Measurements from ENCODE around the gene ADRA2C.

The ADRA2C gene

DNA sequence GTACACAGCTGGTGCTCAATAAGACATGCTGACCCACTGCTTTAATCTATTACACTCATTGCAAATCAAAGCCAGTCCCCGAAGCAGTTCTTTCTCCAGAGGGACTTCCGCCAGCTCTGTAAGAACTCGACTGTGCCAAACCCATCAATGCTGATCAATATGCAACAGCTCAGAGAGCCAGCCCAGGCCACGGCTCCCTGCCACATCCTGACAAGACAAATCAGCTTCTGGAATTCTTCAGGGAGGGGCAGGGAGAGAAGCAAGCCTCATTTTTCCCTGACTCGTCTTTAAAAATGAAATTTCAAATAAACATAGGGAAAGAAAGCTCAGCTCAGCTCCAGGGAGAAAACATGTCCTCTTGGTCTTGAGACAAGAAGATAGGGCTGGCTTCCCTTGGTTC lies 5.3 kb upstream of the ADRA2C start:
- DNase-seq, result no peak

DNA sequence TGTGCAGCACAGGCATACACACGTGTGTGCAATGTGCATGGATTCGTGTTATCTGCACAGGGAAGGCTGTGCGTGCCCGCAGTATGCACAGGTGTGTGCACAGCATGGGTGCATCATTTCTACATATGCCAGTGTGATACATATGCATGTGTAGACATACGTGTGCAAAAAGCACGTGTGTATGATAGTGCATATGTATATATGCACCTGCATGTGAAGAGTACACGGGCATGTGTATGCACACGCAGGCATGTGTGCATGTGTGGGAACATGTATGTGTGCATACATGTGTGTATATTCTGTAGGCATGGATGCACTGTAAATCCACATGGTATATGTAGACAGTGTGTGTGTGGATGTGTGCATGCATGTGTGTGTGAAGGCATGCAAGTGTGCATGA lies 3.9 kb upstream of the ADRA2C start:
- DNase-seq, result no peak

DNA sequence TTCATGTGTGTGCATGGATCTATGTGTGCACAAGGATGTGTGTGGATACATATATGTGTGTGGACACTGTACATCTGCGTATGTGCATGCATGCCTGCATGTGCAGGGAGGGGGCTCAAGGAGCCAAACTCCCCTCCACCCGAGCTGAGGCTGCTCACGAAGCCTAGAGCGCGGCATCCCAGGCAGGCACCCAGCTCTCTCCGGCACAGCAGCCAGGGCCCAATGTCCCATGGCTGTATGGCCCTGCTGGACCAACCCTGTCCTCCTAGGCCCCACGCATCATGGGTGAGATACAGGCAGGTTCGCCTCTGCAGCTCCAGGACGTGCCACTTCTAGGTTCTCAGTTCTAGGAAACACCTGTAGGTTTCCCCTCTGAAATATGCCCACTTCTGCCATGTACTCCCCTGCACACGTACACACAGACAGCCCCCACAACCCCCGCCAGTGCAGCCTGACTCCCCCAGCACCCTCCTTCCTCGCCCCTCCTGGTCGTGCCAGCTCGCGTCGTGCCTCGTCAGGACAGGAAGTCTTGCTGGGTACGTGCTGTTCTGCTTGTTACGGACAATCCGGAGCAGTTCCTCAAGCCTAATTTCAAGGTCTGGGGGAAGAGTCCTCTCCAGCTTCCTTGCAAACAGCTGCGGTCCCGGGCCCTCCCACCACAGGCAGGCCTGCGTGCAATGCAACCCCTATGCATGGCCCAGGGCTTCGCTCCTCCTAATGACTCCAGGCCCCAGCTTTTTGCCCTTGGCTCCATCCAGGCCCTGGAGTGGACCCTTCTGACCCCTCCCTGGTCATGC lies 3.2 kb upstream of the ADRA2C start:
- no peak for DNase-seq

DNA sequence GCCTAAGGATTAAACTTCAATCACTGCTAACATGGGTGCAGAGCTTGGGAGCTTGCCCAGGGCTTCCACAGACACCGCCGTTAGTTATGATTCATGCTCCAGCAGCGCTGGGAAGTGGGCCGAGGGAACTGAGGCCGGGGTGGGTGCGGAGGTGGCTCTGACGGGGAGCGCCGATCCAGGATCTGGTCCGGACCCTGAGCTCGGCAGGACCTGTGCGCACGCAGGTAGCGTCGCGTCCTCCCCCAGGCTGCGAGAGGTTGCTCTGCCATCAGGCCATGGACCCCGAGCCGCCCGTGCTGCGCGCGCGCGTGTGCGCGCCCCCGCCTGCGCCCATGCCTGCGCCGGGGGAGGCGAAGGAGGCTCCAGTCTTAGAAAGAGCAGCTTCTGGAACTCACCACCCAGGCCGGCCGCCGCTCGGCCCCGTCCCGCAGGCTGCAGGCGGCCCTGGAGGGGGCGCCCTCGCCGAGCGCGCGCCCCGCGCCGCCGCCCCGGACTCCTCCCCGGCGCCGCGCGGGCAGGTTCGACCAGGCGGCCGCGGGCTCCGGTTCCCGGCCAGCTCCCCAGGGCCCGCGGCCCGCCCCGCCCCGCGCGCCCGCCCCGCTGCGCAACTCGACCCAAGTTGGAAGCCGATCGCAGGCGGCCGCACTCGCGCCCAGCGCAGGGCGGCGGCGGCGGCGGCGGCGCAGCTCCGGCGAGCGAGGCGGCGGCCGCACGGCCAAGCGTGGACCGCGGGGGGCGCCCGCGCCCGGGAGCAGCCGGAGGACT lies 732 bp upstream of the ADRA2C start:
- no peak for DNase-seq

DNA sequence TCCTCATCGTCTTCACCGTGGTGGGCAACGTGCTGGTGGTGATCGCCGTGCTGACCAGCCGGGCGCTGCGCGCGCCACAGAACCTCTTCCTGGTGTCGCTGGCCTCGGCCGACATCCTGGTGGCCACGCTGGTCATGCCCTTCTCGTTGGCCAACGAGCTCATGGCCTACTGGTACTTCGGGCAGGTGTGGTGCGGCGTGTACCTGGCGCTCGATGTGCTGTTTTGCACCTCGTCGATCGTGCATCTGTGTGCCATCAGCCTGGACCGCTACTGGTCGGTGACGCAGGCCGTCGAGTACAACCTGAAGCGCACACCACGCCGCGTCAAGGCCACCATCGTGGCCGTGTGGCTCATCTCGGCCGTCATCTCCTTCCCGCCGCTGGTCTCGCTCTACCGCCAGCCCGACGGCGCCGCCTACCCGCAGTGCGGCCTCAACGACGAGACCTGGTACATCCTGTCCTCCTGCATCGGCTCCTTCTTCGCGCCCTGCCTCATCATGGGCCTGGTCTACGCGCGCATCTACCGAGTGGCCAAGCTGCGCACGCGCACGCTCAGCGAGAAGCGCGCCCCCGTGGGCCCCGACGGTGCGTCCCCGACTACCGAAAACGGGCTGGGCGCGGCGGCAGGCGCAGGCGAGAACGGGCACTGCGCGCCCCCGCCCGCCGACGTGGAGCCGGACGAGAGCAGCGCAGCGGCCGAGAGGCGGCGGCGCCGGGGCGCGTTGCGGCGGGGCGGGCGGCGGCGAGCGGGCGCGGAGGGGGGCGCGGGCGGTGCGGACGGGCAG lies 792 bp downstream of the ADRA2C start:
- DNase-seq, result no peak

DNA sequence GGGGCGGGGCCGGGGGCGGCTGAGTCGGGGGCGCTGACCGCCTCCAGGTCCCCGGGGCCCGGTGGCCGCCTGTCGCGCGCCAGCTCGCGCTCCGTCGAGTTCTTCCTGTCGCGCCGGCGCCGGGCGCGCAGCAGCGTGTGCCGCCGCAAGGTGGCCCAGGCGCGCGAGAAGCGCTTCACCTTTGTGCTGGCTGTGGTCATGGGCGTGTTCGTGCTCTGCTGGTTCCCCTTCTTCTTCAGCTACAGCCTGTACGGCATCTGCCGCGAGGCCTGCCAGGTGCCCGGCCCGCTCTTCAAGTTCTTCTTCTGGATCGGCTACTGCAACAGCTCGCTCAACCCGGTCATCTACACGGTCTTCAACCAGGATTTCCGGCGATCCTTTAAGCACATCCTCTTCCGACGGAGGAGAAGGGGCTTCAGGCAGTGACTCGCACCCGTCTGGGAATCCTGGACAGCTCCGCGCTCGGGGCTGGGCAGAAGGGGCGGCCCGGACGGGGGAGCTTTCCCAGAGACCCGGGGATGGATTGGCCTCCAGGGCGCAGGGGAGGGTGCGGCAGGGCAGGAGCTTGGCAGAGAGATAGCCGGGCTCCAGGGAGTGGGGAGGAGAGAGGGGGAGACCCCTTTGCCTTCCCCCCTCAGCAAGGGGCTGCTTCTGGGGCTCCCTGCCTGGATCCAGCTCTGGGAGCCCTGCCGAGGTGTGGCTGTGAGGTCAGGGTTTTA lies 1.5 kb downstream of the ADRA2C start:
- no peak for DNase-seq

DNA sequence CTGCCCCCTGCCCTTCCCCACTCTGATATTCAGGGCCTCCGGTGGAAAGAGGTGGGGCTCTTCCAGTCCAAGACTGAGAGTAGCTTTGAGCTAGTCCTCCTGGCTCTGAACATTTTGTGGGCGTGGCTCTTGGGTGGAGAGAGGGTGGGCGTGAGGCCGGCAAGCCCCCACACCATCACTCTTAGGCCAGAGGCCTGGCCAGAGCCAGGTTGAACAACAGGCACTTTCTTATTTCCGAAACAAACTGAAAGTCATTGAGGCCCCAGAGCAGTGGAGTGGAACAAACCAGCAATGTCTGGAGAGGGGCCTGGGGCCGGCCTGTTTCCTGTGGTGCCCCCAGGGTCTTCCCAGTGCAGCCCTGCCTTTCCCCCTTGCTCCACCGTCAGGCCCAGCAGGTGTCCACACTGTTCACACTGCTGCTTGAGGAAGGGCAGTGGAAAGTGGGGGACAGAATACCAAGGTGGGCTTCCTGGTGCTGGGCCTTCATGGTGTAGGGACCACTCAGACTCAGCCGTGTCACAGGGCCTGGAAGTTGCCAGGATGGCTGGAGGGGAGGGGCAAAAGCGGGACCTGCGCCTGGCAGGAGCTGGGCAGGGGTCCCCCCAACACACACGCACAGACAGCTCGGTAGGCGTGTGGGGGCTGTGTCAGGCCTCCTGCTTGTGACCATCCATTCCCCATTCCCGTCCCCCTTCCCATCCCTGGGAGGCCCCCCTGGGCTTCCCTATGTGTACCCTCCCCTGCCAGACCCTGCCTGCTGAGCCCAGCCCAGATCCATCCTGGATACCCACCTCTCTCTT lies 2.9 kb downstream of the ADRA2C start:
- no peak for DNase-seq

DNA sequence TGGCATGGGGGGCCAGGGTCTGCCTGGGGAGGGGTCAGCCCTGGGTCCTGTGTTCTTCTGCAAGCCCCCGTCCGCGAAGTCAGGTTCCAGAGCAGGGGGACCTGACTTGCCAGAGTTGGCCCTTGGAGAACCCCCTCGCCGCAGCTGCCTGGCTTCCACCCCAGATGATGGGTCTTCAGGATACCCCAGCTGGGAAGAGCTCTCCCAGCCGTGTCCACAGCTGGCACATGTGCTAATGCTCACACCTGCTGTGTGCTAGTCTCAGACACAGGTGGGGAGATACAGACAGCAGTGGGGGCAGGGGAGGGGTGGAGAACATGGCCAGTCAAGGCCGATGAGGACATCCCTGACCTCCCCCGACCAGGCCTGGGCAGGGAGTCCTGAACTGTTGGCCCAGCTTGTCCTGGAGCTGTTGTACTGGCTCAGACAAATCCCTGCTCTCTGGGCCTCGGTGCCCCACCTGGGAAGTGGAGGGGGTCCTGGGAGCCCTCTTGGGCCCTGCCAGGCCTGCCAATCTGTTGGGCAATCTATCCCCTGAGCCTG lies 3.5 kb downstream of the ADRA2C start:
- DNase-seq, result no peak

DNA sequence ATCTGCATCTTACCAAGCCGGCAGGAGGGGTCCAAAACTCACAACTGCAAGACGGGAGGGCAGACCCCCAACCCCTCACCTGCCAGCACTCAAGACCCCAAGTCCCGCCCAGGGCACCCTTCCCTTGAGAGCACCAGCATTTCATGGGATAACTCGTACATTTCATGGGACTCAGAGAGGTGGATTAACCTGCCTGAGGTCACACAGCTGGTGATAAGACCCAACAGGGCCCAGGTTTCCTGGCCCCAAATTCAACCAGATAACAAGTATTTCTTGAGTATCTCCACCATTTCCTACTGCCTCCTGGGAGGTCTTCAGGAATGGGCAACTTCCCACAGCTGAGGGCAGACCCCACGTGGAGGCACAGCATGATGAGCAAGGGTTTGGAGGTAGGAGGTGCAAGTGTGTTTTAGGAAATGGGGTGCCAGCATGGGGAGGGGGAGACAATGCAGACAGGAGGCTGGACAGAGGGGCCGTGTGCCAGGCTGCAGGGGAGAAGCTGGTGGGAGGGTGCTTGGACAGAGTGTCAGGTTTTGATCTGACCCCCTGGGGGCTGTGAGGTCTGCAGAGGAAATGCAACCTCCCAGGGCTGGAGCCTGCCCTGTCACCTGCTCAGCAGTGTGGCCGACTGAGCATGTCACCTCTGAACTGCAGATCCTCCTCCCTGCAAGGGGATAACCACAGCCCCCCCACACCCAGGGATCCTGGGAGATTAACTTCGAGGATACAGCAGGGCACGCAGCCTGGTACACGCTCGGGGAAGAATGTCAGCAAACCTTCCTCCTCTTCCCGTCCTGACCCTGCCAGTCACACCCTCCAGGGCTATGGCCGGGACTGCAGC lies 4.4 kb downstream of the ADRA2C start:
- DNase-seq, result no peak

DNA sequence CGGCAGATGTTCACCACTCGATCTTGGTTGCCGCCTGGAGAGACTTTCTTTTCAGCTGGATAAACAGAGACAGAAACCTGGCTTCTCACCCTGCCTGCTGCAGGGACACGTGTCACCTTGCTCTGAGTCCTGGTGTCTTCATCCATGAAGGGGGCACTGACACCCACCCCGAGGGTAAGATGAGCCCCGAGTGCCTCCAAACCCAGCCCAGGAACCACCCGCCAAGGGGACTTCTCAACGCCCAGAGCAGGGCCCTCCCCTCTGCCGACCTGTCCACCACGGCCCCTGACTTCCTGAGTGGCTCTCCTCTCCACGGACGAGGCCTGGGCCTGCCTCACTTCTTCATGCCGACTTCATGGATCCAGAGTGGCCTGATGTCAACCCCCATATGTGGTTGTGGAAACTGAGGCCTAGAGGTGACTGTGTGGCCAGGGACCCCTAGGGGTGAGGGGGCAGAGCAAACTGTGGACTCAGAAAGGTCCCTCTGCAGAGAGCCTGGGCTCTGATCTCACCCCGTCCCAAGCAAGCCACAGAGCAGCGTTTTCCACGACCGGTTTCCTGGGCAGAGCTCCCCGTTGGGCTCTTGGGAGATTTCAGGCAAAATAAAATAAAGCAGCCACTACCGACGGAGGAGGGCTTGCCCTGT lies 5.1 kb downstream of the ADRA2C start:
- DNase-seq, result no peak

DNA sequence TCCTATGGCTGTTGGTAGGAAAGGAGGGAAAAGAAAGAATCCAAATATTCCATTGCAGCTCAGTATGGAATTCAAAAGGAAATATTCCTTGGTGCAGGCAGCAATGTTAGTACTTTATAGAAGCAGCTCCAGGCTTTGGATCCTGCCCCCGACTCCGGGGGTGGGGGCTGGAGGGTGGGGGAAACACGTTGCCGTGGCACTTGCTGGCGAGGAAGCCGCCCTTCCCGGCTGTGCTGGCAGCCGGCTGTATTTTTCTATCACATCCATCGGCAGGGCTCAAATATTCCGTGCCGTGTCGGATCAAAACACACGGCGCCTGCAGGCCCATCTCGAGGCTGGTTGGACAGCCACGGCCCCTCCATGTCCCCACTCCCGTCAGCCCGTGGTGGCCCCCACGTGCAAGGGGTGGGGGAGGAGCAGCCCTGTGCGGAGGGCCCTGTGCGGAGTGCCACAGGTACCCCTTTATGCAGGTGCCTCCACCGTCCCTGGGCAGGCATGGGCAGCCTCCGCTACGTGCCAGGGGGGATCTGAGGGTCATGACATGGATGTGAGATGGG lies 5.8 kb downstream of the ADRA2C start:
- no peak for DNase-seq

DNA sequence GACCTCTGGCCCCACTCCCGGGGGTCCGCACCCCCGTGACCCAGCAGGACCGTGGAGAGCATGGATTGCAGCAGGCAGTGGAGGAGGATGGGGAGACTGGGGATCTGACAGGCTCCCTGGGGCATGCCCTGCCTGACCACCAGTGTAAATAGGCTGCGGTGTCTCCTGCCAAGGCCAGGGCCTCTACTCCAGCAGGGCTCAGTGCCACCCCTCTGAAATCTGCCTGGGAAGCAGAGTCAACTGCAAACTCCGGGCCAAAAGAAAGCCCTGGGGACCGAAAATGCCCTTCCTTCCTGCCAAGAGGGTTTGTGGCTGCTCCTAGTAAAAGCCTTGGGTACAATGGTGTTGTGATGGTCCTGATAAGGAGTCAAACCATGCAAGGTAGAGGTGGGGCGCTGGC lies 6.4 kb downstream of the ADRA2C start:
- no peak for DNase-seq

DNA sequence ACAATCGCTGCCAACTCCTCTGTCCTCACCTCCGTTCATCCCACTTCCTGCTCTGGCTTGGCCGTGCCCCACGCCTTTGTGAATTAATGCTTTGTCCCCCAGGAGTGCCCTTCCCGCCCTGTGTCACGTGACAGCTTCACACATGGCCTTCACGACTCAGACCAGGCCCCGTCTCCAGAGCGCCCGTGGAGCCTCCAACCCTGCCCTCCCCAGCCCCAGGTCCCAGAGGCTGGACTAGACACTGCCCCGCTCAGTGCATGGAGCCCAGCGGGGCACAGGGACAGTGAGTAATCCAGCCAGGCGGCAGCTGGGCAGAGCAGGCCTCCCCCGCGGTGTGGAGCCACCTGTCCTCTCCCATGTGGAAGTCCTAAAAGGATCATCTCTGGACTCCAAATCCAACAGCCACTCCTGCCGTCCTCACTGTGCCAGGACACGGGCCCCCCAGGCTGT lies 7.4 kb downstream of the ADRA2C start:
- no peak for DNase-seq

DNA sequence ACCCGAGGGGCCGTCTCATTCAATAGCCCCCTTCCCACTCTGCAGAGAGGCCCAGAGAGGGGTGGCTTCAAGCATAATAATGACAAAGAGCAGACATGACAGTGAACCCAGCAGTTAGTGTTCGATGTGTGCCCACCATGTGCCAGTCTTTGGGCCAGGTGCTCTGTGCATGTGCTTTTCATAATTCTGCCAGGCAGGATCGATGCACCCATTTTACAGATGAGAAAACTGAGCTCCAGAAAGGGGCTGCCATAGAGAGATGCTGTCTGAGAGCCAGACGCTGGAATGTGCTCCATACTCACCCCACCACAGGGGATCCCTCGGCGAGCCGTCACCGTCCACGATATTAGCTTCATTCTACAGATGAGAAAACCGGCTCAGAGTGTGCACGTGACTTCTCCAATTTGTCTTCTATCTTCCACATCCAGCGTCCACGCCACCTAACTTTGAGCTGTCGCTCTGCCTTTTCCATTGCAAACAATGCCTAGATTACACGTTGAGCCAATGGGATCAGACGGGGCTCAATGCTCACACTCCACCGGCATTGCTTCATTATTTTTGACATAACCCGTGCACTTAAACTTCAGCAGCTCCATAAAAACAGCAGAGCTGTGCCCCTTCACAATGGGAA lies 8.2 kb downstream of the ADRA2C start:
- no peak for DNase-seq

DNA sequence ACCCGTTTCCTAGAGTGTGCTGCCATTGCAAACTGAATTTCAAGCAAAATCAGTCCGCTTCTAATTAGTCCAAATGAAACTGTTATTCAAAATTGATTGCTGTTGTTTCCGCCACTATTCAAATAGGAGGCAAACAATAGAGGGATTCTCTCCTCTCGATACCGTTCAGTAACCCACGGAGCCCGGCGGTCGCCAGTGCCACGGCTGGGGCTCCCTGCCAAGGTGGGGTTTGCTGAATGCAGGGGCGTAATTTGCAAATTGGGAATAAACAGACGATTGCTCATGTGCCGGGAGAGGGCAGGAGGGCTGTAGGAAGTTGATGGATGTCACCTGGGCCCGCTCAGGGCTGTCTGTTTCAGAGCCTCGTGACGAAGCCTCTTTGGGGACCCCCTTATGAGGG lies 8.8 kb downstream of the ADRA2C start:
- no peak for DNase-seq

DNA sequence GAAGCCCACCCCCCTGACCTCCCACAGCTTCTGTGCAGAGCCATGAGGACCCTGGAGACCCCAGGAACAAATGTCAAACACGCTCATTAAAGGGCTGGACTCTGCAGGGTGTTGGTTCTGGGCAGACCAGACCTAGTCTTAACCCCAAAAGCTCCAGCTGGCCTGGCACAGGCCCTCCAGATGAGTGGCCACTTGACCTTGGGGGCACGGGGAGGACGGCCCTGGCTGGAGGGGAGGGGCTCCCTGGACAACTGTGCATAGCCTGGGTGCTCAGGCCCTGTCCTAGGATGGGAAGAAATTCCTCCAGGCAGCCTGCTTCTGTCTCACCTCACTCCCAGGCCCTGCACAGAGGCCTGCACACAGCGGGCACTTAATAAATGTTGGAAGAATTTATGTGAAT lies 9.4 kb downstream of the ADRA2C start:
- DNase-seq, result no peak

DNA sequence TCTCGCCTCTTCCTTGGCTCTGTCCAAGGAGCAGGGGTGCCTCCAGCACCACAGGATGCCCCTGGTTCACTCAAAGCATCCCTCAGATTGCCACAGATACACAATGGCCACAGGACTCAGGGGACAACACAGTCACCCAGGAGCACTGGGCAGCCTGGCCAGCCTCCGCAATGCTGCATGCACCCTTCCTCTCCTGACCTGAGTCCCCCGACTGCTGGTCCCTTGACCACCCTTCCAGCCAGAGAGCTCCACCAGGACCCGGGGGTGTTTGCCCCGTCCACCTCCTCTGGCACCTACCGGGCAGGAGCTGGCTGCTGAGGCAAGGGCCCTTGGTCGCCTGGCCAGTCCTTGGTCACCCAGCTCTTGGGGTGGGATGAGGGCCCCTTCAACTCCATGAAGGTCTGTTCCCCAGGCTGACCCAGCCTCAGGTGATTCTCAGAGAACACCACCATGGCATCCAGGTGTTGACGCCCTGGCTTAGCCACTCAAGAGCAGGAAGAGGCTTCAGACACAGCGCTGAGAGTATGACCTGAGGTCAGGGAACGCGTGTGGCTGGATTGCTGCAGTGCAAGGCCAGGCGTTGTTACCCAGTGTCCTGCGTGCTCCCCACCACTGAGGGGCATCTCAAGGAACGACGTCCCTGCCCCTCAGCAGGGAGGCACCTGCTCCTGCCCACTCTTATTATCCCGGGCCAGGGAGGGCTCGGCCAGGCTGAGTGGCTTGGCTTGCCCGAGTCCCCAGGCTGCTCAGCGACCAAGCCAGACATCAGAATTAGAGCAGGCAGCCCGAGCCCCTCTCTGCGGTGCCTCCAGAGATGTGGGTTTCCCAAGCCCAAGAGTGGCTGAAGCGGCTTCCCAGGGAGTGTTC lies 10.2 kb downstream of the ADRA2C start:
- no peak for DNase-seq

DNA sequence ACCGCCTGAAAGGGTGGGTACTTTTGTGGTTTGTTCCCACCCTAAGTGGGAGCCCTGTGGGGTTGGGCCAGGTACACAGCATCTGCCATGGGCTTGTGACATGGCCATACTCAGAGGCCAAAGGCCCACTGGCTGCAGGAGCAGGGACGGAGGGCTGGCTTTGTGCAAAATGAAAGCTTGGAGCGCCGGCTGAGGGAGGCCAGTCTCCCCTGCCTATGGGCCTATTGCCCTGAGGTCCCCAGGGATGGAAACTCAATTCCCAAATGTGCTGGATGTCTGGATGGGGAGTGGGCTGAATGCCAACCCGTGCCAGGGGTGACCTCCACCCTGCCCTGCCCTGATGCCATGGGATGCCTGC lies 10.8 kb downstream of the ADRA2C start:
- no peak for DNase-seq

All from effector CD4-positive, alpha-beta T cell (primary cell).